Adrenal gland (tissue), 5 donors: Measurements from ENCODE around the gene SLC25A21.

Experiments
- CTCF ChIP-seq, 6 experiments: fragments of 450-650 bp in 4 of 6; fragments of 200-600 bp in 2 of 6; sonication (generic) in 1 of 6; IDR thresholded peaks; 1 replicate in 5 of 6; 2 replicates in 1 of 6; pipeline versions ENCODE4 v1.5.1 to v1.8.0; 2016 to 2021; ENCODE audit warnings: antibody characterized with exemption in 6 of 6, mild to moderate bottlenecking in 2 of 6, moderate library complexity in 1 of 6
- POLR2A ChIP-seq, 2 donors: fragments of 450-650 bp; IDR thresholded peaks; one replicate each; pipeline ENCODE4 v1.6.1; 2017; ENCODE audit warnings: antibody characterized with exemption in 2 of 2, mild to moderate bottlenecking in 2 of 2, moderate library complexity in 1 of 2
- donor health status: DM: no; HTN: no; CAD: no.

- no peak for TF ChIP-seq CTCF (IDR thresholded peaks at IDR 0.05)
- no peak for TF ChIP-seq POLR2A (IDR thresholded peaks at IDR 0.05)
Measured at GRCh38 chr14:37201724-37202123, 29.3 kb upstream of the SLC25A21 start.
